Measurements from ENCODE around the gene STIMATE.

DNA sequence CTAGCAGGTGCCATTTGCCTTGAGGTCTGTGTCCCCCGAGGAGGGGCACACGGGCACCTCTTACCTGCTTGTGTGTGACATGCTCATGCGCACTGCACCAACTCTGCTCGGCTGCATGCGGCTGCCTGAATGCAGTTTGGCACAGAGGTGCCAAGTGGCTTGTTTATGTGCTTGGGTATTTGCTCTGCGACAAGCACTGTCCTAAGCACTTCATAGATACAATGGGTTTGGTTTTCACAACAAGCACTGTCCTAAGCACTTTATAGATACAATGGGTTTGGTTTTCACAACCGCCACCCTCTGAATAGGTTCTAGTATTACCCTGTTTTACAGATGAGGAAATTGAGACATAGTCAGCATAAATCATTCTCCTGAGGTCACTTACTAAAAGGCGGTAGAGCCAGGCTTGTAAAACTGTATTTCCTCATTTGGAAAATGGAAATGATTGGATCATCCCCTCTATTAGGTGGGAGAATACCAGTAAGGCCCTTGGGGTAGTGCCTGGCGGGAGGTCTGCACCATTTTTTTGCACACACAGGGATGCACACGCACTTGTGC, 67.4 kb downstream of the STIMATE start:
- TF ChIP-seq YY1 (IDR thresholded peaks at IDR 0.05; ENCODE audit: insufficient read depth, insufficient read length) (no peak), ZNF274 (IDR thresholded peaks at IDR 0.05; ENCODE audit: low read depth, low read length) (no peak), SUZ12 (IDR thresholded peaks at IDR 0.05; ENCODE audit: extremely low read depth, insufficient read depth, insufficient read length) (no peak)

All from NT2/D1 (cell line).